Endothelial cell of hepatic sinusoid (primary cell): ENCODE measurements around the gene TTI1.
"Not testable (repeated sequence)": the region's sequence is repeated elsewhere in the genome, so short reads cannot be mapped to it uniquely, and the experiment has no call there.

Experiments
- in situ Hi-C: cut with HindIII; loops from 2 replicates; pipeline ENCODE4 v1.10.0; 2017; ENCODE audit warnings: low sequenced_read_pairs

Gene TTI1

DNA sequence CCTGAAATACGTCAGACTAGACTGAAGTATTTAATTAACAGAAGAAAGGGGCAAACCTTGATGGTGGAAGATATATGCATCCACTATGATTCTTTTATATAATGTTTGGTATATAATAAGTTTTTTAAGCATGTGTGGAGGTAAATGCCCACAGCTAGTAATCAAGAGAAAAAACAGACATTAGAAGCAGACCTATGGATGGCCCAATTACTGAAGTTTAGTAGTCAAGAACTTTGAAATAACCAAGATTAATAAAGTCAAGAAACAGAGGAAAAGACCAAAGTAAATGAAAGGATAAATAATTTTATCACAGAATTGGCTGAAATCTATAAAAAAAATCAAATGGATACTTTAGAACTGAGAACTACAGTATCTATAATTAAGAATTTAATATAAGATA lies 15.3 kb downstream of the TTI1 start:
- in situ Hi-C loops: no loop called here

DNA sequence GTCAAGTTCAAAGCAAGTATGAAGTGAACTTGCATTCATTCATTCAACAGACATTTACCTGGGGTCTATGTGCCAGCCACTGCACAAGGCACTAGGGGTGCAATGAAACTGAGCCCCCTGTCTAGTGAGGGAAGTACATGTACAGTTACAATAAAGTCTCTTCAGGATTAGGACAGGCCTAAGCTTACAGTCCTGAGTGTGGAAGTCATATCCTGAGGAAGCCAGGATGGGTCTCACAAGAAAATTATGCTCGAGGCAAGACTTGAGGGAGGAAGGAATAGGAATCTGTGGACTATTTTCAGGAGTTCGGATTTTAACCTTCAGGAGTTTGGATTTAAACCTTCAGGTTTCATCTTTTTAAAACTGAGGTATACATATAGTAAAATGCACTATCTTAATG lies 19.4 kb downstream of the TTI1 start:
- in situ Hi-C loops: no loop called here

DNA sequence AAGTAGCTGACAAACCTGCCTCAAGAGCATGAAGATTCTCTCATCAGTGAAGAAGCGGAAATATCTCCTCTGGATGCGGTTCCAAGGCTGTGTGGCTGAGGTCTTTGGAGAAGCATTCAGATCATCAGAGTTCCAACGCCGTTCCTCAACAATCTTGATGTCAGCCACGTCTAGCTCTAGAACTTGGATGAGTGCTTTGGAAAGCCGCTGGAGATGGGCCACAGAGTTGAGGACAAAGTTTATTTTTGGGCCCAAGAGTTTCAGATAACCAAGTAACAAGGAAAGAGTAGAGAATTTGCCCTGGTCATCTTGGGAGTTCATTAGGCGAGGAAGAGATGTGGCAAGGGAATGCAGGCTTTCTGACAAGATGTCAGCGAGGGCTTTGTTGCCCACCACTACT lies 20.9 kb downstream of the TTI1 start:
- in situ Hi-C loops: no loop called here

DNA sequence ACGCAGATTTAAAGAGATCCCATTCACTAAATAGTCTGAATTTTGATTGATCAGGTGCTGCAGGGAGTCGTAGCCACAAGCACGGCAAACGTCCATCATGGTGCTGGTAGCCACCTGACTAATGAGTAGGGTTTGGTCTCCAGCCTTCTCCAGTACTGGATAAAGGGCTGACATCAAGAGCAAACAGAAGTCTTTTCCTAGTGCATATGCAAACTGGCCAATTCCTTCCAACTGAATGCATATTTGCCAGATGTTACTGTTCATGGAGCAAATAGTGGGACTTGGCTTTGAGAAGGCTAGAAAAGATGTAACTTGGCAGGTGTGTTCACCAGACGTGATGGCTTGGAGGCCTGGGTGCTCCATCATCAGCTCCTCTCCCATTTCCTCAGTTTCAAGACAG lies 21.6 kb downstream of the TTI1 start:
- in situ Hi-C loops: no loop called here

DNA sequence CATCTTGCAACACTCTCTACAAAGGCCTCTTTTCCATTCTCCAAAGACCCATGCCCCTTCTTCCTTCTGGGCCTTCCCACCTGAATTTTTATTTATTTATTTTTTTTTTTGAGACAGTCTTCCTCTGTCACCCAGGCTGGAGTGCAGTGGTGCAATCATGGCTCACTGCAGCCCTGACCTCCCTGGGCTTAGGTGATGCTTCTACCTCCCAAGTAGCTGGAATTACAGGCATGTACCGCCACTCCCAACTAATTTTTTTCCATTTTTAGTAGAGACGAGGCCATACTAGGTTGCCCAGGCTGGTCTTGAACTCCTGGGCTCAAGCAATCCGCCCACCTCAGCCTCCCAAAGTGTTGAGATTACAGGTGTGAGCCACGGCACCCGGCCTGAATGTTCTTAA lies 23.8 kb downstream of the TTI1 start:
- in situ Hi-C loops: not testable (repeated sequence)

DNA sequence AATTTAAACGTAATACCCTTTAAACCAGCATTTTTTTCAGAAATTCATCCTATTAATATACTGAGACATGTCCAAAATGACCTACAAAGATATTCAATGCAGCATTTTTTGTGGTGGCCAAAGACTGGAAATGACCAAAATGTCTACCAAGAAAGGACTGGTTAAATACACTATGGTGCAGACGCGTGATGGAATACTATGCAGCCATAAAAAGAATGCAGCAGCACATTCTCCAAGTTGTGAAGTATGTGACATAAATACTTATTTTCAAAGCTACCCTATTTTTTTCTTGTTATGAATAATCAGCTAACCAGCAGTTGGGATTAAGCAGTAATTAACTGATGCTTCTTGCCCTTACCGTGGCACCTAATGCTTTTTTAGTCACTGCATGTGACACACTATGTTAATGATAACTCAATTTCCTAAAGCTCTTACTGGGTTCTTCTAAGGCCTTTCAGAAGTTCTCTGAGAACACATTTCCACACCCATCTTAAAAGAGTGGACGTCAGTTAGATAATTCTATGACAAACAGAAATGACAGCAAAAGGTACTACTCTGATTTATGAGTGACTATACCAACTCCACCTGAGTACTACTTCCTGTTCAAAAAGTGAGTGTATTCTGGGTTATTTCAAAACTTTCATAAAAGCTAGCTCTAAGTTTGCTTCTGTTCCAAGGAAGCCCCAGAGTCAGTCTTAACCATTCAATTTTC lies 24.9 kb downstream of the TTI1 start:
- in situ Hi-C loops: no loop called here

DNA sequence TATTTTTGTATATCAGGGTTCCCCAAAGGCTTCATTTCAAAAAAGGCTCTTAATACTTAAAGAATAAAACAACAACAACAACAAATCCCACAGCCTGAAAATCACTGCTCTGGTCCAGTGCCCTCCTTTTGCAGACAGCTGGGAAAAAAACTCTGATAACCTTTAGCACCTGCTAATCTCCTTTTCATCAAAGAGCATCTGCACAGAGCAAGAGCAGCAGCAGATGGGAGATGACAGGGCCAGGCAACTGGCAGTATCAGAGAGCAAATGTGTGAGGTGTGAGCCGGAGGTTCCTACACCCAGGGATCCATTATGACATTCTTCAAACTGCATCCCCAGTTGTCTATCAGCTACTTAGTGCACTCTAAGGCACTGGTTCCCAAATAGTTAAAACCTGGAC lies 25.7 kb downstream of the TTI1 start:
- in situ Hi-C loops: no loop called here

DNA sequence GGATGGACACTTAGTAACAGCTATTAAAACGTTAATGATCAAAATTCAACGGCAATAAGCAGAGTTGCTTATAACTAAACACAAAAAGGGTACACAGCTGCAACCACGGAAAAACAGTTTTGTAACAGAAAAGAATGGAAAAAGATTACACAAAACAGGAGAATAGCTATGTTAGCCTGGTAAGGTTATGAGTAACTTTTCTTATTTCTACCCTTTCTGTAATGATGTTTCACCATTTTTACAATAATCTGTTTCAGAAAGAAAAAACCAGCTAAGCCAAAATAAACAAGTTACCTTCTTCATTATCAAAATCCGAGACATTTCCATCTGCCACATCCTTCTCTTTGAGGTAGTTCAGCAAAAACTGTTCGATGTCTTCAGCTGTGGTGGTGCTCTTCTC lies 27.4 kb downstream of the TTI1 start:
- in situ Hi-C loops: no loop called here

DNA sequence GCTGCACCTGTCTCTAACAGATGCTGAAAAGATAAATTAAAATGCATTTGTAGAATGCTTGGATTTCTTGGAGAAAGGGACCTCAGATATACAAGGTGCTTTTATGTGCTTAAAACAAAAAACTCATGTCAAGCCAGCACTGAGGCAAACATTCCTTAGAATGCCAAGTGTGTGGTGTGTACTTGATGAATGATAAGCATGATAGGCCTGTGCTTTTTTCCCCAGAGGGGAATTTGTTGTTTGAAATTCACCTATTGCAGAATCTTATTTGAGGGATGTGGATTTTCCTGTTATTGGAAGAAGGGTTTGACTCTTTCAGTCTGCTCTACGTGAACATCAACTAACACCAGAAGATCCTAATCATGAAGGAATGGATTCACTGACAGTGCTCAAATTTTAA lies 28.8 kb downstream of the TTI1 start:
- in situ Hi-C loops: no loop called here

DNA sequence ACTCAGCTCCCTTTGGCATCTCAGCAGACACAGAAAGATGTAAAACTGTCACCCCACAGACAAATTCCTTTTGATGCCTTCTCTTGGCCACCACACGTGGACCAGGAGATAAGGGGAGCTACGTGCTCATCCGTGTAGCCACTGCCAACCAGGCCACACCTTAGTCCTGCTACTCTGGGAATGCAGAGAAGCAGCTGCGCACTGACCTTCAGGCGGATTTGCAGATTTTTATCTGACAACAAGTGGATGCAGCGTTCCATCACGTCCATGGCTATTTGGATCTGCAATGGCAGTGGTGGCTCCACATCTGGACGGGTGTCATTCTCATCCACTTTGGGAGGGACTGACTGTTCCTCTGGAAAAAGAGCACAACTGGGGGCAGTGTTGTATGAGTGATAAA lies 30.8 kb downstream of the TTI1 start:
- in situ Hi-C loops: no loop called here

DNA sequence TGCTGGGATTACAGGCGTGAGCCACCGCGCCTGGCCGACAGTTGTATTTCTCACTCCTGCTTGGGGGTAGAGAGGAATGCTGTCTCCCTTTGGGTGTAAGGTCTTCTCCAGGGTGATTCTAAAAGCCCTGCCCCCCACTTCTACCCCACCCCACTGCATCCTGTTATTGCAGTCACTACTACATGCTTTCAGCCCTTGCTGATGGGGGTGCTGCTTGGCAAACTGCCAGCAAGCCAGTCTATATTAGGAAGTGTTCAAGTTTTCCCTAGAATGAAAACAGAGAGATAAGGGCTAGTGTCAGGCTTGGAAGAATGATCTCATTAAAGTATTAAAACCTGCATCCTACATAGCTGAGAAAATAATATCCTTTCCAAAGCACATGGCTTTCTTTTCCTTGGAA lies 31.3 kb downstream of the TTI1 start:
- in situ Hi-C loops: no loop called here

DNA sequence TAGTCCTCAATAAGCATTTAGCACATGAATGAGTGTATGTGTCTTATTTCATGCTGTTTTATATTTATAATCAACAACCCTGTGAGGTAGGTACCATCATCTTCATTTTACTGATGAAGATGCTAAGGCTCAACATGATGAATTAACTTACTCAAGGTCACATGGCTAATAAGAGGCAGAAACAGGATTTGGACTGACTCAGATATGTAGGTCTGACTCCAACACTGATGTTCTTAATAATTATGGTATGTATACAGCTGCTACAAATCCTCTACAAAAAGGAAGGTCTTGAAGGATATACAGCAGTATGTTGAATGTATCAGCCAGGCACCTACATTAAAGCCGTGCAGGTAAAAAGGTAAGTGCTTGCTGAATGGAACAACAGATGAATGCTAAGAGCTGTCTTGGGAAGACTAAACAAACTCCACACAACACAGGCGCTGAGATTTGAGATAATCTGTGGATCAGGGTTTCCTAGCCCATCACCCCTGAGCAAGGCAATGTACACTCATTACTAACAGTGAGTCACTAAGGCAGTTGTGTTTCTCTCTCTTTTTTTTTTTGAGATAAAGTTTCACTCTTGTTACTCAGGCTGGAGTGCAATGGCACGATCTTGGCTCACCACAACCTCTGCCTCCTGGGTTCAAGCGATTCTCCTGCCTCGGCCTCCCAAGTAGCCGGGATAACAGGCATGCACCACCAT lies 31.9 kb downstream of the TTI1 start:
- in situ Hi-C loops: no loop called here

DNA sequence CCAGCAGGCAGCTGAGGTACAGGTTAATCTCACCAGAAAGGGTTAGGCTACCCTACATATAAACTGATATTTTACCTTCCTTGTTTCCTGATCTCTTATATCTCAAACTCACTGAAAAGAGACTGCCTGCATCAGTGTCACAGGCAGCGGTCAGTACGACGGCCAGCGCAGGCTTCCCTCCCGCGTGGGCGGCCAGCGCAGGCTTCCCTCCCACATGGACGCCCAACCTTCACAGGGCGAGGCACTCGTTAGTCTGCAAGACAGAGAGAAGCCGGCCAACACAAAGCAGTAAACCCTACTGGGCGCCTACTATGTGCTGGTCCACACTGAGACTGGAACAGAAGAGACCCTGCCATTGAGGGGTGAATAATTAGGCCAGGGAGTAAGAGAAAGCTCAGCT lies 33.0 kb downstream of the TTI1 start:
- in situ Hi-C loops: no loop called here

DNA sequence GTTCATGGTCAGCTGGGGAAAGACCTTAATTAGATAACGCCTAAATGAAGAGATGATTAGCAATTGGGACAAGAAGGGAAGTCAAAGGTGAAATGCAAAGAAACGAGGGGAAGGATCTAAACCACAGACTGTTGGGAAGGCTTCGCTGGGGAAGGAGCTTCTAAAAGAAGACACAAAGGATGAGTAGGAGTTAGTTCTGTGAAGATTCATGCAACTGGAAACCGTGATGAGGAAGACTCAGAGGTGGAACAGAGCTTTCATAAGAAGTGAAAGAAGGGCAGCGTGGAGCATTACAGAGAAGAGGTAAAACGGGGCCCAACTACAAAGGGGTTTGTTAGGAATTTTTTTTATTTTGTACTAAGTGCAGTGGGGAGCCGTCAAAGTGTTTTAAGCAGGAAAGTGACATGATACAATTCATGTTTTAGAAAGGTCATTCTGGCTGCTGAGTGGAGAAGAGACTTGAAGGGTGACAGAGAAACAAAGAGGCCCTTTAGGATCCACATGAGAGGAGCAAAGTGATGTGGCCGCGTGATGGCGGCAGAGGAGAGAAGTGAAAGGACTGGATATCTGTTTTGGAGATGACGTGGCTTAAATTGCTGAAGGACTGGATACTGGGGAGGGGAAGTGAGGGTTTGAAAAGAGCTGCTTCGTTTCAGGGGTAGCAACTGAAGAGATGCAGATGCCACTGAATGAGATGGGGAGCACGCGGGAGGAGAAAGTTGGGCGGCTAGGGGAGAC lies 33.6 kb downstream of the TTI1 start:
- in situ Hi-C loops: no loop called here

DNA sequence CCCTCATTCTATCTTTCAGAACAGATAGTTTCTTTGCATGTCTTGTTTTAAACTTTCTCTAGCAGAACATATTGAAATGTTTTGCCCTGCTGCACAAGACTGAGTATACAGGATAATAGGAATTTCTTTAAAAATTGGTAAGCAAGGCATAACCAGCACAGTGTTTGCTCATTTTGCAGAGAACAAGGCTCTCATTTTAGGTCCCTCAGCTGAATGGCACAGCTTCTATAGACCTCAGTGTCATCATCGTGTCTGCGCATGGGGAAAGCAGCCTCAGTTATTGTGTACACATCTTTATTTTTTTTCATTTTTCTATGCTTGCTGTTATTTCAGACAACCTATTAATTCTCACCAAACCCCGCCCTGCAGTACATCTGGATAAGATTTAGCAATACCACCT lies 35.7 kb downstream of the TTI1 start:
- in situ Hi-C loops: no loop called here

DNA sequence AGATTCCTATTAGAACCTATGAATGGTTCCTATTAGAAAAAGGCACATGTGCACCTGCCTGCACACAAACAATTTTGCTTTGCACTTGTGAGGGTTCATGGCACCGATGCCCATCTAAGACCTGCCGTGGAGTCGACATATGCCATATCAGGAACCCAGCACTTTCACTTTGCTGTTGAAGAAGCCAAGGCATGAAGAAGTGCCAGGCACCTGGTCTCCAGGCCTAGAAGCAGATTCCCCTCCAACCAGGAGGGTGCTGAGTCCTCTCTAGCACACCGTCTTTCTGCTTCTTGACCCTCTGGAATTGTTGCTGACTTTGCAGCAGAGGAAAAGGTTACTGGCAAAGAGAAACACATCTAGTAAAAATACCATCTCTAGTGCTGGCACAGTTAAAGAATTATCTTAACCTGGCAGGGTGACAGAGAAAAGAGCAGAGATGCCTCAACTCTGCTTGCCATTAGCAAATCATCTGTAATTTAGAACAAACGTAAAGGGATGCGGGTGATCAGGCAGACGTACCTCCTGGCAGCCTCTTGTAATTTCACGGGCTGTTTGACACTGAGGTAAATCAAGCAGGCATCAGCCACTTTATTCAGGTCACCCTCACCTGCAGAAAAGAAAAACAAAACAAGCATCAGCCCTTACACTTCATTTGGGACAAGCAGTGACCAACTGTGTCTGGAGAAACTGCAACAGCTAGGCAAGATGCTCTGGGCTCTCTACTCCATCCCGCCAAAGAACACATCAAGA lies 37.2 kb downstream of the TTI1 start:
- in situ Hi-C loops: no loop called here

DNA sequence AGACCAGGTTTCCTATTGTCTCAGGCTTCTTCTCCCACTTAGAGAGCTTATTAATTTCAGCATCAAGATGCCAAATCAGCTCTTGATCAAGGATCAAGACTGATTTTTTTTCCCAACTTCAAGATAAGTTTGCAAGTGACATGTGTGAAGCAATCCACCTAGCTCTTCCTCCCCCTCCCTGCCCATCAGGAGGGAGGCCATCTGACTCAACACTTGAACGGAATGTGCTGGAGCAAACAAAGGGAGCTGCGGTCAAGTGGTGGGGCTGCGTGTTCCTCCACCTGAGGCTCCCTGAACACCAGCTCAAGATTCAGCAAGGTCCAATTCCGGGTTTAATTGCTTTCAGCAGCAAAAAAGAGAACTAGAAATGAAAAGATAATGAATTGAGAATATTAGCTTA lies 38.7 kb downstream of the TTI1 start:
- in situ Hi-C loops: loop anchor here (5.0 kb wide), 1 partner anchor 48 kb away; no protein-coding TSS in a partner anchor

DNA sequence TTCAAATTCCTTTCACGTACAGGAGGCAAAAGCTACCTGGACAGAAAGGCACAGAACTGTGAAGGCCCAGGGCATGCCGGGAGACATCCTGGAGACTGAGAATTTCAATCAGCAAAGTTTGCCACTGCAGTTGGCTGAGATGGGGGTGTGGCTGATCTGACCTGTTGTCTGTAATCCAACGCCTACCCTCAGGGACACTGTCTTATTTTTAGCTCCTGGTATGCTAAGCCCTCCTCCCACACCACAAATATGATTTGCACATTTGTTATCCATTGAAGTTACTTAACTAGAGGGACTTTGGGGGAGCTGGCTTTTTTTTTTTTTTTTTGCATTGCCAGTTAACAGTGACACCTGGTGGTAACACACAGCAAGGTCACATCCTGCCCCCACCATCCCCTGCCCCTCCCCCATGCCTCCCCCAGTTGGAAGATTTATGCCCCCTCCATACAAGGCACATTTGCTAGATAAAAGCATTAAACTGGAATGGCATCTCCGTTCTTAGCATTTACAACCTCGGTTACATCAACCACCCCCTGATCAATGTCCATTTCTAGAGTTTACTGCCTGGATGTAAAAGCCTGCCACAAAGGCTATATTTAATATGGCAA lies 40.4 kb downstream of the TTI1 start:
- in situ Hi-C loops: loop anchor here (5.0 kb wide), 1 partner anchor 49 kb away; no protein-coding TSS in a partner anchor

DNA sequence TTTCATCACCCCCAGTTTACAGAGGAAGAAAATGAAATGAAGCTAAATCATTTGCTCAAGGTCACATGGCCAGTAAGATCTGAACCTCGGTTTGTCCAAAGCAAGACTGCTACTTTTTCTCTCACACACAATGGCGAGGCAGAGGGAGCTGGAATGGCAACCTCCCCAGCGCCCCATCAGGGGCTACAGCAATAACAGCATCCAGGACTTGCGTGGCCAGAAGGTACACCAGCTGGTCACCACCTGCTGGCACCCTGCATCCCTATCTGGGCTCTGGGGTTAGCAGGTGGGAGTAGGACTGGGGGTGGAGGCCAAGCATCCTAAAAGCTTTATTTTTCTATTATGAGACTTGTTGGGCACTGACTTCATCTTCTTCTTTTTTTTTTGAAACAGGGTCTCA lies 41.3 kb downstream of the TTI1 start:
- in situ Hi-C loops: loop anchor here (5.0 kb wide), 1 partner anchor 50 kb away; no protein-coding TSS in a partner anchor

DNA sequence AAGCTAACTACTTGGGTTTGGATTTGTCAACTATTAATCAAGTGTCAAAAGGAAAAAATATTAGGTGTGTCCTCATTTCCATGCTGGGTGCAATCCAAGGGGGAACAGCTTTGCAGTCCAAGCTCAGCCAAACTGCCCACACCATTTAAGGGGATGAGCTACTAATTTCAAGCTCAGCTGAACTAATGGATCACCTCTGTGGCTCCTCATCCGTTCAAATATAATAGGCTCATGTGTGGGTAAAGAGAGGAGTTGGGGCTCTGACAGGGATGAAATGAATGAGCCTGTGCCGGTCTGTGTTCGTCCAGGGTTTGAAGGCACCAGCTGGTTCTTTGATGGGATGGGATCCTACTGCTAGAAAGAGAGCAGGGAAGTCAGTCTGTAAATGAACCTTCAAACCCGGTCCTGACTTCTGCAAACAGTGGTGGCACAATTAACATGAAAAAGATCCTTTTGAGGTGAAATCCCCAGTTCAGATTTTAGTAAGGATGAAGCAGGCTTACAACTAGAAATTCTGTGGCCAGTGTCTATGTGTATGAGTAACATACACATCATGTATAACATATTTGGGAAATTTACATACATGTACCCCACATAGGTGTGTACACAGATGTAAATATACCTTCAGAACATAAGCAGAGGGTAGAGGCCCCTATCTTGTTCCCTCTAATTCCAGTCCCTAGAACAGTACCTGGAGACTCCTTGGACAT lies 41.9 kb downstream of the TTI1 start:
- in situ Hi-C loops: loop anchor here (5.0 kb wide), 1 partner anchor 51 kb away; no protein-coding TSS in a partner anchor
